ENCODE results near the gene PLA2G1B.

DNA sequence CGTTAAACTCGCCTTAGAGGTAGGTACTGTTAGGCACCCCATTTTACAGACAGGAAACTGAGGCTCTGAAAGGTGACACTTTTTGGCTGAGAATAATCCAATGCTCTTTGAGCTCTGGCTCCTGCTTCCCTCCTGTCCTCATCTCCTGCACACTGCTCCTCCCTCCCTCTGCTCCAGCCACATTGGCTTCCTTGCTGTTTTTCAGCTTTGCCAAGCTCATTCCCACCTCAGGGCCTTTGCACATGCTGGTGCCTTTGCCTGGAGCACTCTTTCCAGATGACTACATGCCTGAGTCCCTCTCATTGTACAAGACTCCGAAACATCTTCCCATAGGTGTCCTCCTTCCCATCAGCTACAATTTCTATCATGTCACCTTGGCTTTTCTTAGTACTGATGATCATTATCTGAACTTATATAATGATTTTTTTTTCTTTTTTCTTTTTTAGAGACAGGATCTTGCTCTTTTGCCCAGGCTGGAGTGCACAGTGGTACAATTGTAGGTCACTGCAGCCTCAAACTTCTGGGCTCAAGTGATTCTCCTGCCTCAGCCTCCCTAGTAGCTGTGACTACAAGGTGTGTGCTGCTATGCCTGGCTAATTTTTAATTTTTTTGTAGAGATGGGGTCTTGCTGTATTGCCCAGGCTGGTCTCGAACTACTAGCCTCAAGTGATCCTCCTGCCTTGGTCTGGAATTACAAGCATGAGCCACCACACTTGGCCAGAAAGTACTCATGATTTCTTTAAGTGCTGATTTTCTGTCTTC, 26.2 kb upstream of the PLA2G1B start:
- TF ChIP-seq, protein P1, sequence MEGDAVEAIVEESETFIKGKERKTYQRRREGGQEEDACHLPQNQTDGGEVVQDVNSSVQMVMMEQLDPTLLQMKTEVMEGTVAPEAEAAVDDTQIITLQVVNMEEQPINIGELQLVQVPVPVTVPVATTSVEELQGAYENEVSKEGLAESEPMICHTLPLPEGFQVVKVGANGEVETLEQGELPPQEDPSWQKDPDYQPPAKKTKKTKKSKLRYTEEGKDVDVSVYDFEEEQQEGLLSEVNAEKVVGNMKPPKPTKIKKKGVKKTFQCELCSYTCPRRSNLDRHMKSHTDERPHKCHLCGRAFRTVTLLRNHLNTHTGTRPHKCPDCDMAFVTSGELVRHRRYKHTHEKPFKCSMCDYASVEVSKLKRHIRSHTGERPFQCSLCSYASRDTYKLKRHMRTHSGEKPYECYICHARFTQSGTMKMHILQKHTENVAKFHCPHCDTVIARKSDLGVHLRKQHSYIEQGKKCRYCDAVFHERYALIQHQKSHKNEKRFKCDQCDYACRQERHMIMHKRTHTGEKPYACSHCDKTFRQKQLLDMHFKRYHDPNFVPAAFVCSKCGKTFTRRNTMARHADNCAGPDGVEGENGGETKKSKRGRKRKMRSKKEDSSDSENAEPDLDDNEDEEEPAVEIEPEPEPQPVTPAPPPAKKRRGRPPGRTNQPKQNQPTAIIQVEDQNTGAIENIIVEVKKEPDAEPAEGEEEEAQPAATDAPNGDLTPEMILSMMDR (IDR thresholded peaks at IDR 0.05 in 8 of 11, conservative IDR thresholded peaks at IDR 0.05 in 3 of 11) = no peak
- TF ChIP-seq POLR2A (IDR thresholded peaks at IDR 0.05) = no peak
